Measurements from ENCODE around the gene EML6. TPM values are rescaled to one million over a fixed set of nuclear protein-coding genes. Genes with fewer than 3 reads are reported as not detected.

Gene EML6
- total RNA-seq, 1 donor from 2014 or later: 2.5 TPM

GRCh38 chr2:54808661-54809060, 85.2 kb downstream of the EML6 start:
- Histone ChIP-seq H3K9me3 (no peaks in the 10 kb centered on the region), H3K4me1 (no peaks in the 10 kb centered on the region), H3K27me3 (ENCODE audit: low read depth) (no peaks in the 10 kb centered on the region), H3K4me3 (no peak overlapping the region), H3K36me3 (no peaks in the 10 kb centered on the region), H3K27ac (no peak overlapping the region)
- intact Hi-C loops (cut with DNase I): no loop called here
- no peak for TF ChIP-seq CTCF (IDR thresholded peaks at IDR 0.05)
- no peak for DNase-seq
- ATAC-seq: no peak

GRCh38 chr2:54809819-54810218, 86.4 kb downstream of the EML6 start:
- intact Hi-C loops (cut with DNase I): no loop called here
- TF ChIP-seq CTCF (IDR thresholded peaks at IDR 0.05): no peak
- no peak for DNase-seq
- Histone ChIP-seq H3K36me3 (no peaks in the 10 kb centered on the region), H3K4me1 (no peaks in the 10 kb centered on the region), H3K27ac (no peak overlapping the region), H3K9me3 (no peaks in the 10 kb centered on the region), H3K4me3 (no peak overlapping the region), H3K27me3 (ENCODE audit: low read depth) (no peaks in the 10 kb centered on the region)
- no peak for ATAC-seq

GRCh38 chr2:54810246-54810645, 86.8 kb downstream of the EML6 start:
- Histone ChIP-seq H3K27ac (no peak overlapping the region), H3K36me3 (no peaks in the 10 kb centered on the region), H3K27me3 (ENCODE audit: low read depth) (no peaks in the 10 kb centered on the region), H3K4me1 (no peaks in the 10 kb centered on the region), H3K9me3 (no peaks in the 10 kb centered on the region), H3K4me3 (no peak overlapping the region)
- no peak for TF ChIP-seq CTCF (IDR thresholded peaks at IDR 0.05)
- ATAC-seq: no peak
- intact Hi-C loops (cut with DNase I): no loop called here
- DNase-seq: no peak

GRCh38 chr2:54813584-54813983, 90.1 kb downstream of the EML6 start:
- H3K27me3 ChIP-seq (ENCODE audit: low read depth): no peaks in the 10 kb centered on the region
- ATAC-seq: no peak
- H3K4me3 ChIP-seq: no peak overlapping the region
- H3K36me3 ChIP-seq: no peaks in the 10 kb centered on the region
- intact Hi-C loops (cut with DNase I): no loop called here
- H3K9me3 ChIP-seq: no peaks in the 10 kb centered on the region
- H3K27ac ChIP-seq: no peak overlapping the region
- H3K4me1 ChIP-seq: no peaks in the 10 kb centered on the region
- no peak for TF ChIP-seq CTCF (IDR thresholded peaks at IDR 0.05)
- no peak for DNase-seq

- DNase-seq (no peak), ATAC-seq (no peak)
- no peaks in the 10 kb centered on the region for H3K27me3 ChIP-seq (ENCODE audit: low read depth)
- H3K4me1 ChIP-seq: no peaks in the 10 kb centered on the region
- no peak for TF ChIP-seq CTCF (IDR thresholded peaks at IDR 0.05)
- H3K27ac ChIP-seq: no peak overlapping the region
- intact Hi-C loops (cut with DNase I): no loop called here
- no peaks in the 10 kb centered on the region for H3K9me3 ChIP-seq
- H3K4me3 ChIP-seq: no peak overlapping the region
- H3K36me3 ChIP-seq: no peaks in the 10 kb centered on the region
Measured at GRCh38 chr2:54814389-54815147, 91.1 kb downstream of the EML6 start.
